ENCODE results near the gene SRMS.

GRCh38 chr20:63568170-63568981, 20.8 kb upstream of the SRMS start:
- peak; percentile 17 for TF ChIP-seq POLR2A (IDR thresholded peaks at IDR 0.05; ENCODE audit: low read length)
- TF ChIP-seq GATA1 (IDR thresholded peaks at IDR 0.05; ENCODE audit: low read depth, low read length), result no peak

Measured in erythroblast (primary cell).